Choroid plexus epithelial cell (primary cell): ENCODE data around the gene SNX9.

Source experiments
- DNase-seq: peaks from one replicate; pipeline ENCODE4 v3.0.0-alpha.2; 2010; ENCODE audit warnings: low read depth
- H3K4me3 ChIP-seq: 2 replicates; pipeline ENCODE4 v1.5.1; 2011; ENCODE audit warnings: low read depth, mild to moderate bottlenecking, control low read depth, low read length, moderate library complexity
- TF ChIP-seq, protein P1 (sequence below): conservative IDR thresholded peaks from 2 replicates; pipeline ENCODE4 v1.5.1; 2011; ENCODE audit warnings: low read depth, mild to moderate bottlenecking, control low read depth, inconsistent platforms, low read length, moderate library complexity

SNX9 gene

DNA sequence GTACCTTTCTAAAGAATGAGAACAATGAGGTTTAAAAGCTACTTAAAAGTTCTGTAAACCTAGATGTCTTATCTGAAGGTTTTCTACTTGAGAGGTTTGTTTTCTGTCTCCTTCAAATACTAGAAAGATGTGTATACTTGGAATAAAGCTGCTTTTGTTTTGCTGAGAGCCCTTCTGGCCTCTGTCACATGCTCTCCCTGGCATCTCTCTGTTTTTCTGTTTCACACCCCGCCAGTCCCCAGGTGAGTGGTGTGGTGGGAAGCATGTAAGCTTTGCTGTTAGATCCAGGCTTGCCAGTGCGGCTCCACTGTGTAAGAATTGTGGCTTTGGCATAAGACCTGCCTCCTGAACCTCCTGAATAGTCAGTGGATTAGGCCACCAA lies 56.8 kb downstream of the SNX9 start:
- no peak overlapping the region for H3K4me3 ChIP-seq
- no peak for DNase-seq
- TF ChIP-seq, protein P1, sequence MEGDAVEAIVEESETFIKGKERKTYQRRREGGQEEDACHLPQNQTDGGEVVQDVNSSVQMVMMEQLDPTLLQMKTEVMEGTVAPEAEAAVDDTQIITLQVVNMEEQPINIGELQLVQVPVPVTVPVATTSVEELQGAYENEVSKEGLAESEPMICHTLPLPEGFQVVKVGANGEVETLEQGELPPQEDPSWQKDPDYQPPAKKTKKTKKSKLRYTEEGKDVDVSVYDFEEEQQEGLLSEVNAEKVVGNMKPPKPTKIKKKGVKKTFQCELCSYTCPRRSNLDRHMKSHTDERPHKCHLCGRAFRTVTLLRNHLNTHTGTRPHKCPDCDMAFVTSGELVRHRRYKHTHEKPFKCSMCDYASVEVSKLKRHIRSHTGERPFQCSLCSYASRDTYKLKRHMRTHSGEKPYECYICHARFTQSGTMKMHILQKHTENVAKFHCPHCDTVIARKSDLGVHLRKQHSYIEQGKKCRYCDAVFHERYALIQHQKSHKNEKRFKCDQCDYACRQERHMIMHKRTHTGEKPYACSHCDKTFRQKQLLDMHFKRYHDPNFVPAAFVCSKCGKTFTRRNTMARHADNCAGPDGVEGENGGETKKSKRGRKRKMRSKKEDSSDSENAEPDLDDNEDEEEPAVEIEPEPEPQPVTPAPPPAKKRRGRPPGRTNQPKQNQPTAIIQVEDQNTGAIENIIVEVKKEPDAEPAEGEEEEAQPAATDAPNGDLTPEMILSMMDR: no peak

DNA sequence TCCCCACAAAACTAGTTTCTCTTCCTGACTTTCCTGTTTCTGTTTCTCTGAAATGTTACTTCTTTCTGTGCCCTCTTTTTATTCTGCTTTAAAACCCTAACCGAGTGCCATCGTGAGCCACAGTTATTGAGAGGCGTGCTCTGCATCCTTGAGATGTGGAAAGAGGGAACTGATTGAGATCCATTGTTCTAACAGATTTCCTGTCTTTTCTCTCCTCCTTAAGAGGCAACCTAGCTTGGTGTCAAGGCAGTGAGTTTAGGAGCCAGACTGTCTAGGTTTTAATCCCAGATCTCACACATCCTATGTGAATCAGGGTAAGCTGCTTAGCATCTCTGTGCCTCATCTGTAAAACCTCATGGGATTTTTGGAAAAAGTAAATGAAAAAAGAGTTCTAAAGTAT lies 57.5 kb downstream of the SNX9 start:
- no peak for DNase-seq
- H3K4me3 ChIP-seq: no peak overlapping the region
- TF ChIP-seq, protein P1: no peak

DNA sequence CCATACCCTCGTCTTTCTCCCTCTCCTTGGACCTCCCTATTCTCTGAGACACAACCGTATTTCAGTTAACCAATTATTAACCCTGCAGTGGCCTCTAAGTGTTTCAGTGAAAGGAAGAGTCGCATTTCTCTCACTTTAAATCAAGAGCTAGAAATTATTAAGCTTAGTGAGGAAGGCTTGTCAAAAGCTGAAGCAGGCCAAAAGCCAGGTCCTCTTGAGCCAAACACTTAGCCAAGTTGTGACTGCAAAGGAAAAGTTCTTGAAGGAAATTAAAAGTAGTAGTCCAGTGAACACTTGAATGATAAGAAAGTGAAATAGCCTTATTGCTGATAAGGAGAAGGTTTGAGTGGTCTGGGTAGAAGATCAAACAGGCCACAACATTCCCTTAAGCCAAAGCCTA lies 58.3 kb downstream of the SNX9 start:
- DNase-seq: no peak
- TF ChIP-seq, protein P1: no peak
- no peak overlapping the region for H3K4me3 ChIP-seq

DNA sequence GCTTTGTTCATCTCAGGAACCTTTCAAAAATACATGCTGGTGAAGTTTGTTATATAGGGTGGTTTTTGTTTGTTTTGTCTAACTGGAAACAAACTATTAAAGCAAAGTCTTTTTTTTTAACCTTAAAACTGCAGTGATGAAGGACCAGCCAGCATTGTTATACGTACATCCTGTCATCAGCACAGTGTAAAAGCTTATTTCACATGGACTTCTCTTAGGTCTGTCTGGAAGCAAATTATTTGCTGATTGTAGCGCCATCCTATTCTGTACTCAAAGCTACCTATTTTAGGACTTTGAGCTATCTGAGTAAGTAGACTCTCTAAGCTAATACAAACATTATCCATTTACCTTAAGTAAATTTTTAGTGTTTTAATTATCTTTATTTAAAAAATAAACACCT lies 61.7 kb downstream of the SNX9 start:
- TF ChIP-seq, protein P1: no peak
- H3K4me3 ChIP-seq: no peak overlapping the region
- no peak for DNase-seq

DNA sequence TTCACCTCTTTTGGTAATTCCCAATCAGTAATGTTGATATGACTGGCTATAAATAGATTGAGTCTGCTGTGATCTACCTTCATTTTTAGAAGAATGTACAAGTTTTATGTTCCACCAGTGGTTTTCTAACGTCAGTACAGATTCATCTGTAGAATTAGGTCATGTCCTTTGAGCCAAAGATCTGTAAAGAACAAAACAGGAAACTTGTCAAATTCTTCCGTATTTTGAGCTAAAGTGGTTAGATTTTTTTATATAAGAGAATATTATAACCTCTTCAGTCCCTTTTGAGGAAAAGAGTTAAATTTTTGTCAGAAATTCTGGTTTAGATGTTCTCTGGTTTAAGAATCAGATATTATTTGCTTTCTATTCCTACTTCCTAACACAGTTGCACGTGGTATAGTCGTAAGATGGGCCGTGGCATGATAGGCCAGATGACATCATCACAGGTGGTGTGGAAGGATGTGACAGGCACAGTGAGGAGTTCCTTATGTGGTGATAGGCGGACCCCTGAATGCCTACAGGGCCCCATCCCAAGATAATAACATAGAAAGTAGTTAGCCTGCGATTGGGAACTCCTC lies 62.3 kb downstream of the SNX9 start:
- TF ChIP-seq, protein P1: no peak
- H3K4me3 ChIP-seq: no peak overlapping the region
- peak; percentile 58 for DNase-seq

DNA sequence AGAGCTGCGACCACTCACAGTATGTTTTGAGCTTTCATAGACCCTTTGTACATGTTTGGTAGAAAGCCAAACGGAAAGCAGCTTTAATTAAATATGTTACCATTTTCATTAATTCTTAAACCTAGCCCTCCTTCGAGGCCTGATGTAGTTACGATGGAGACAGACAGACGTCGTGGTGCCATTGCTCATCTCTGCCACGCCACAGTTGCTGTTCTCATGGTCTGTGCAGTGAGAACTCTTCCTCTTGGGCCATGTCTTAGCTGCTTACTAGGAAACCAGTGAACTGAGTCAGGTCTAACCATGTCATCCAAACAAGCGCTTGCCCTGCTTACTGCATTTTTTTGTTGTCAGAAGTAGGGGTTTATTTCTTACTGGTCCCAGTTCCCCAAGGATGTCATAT lies 62.8 kb downstream of the SNX9 start:
- H3K4me3 ChIP-seq: no peak overlapping the region
- TF ChIP-seq, protein P1: no peak
- DNase-seq: no peak

DNA sequence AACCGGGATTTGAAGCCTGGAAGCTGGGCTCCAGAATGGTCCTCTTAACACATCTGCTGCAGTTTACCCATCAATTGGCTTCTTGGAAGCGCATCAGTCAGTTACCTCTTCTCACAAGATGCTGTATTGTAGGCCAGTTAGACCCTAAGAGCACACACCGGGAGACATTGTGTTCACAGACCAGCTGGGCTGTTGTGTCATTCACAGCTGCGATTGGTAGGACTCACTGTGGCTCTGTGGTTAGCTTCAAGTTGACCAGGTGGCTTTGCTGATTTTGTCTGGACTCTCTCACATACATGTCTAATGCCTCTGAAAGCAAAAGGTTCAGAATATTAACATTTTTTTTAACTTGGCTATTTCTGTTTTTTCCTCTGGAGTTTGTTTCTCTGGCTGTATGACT lies 64.8 kb downstream of the SNX9 start:
- no peak overlapping the region for H3K4me3 ChIP-seq
- TF ChIP-seq, protein P1: no peak
- DNase-seq: no peak
